Measurements from ENCODE around the gene GABPB2.
A peak's percentile ranks its signal among the peaks of the same experiment; 100 is the strongest.

Gene GABPB2

DNA sequence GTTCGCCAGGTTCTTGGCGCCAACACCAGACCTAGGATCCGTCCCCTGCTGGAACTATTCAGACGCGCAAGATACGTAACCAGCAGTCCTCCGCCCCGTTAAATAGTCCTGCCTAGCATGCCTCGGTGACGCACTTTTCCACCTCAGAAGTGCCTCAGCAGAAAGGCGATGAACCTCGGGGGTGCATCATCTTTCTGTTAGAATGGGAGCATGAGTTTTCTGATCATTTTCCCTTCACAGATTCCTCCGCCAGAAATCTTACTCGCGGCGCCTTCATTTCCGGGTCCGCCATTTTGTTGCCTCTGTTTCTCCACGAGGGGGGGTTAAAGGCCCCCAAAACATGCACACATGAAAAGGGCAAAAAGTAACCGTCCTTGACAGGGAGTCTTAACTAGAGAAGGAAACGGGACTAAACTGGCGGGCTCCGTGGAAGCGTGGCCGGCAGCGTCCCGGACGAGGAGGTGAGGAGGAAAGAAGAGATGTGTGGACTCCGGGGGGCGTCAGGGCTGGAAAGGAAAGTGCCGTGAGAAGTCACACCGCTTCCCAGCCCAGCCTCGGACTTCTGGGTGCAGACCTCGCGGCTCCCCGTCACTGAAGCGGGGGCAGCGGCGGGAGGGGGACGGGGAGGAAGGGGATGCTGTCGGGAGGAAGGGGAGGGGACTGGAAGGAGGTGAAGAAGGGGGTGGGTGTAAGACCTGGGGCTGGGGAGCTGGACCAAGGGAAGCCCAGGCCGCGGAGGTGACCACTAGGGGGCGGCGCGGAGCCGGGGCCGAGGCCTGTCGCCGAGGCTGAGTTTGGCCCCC is at the start of gene GABPB2:
GABPB2 (plus strand) TSS at position 288 of the 803 bp plus-strand sequence. CDS start 17,429 bp downstream, outside the sequence.
- peak; percentile 94 for DNase-seq

- peak; percentile 23 for DNase-seq
These were observed 45.9 kb upstream of the GABPB2 start for GRCh38 chr1:151024540-151025146.

DNA sequence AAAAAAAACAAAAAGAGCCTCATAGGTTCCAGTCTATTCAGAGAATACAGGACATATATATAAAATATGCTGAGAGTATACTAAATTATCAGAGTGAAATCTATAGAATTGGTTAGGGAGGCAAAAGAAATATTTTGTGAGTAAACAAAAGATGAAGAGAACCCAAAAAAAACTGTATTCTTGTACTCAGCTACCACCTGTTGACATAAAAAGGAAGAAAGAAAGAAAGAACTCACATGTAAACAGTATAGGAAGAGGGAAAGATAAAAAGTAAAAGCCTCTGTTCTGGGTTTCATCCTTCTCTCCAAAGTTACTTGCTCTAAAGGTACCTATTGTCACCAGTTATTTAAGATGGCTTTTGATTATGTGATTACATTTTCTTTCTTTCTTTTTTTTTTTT is 44.1 kb upstream of the GABPB2 start:
- no peak for DNase-seq

GRCh38 chr1:151032164-151032563 is 38.4 kb upstream of the GABPB2 start:
- DNase-seq: no peak

- no peak for DNase-seq
These were observed 35.4 kb upstream of the GABPB2 start for GRCh38 chr1:151035167-151035566.

- DNase-seq: no peak
These were observed 34.2 kb upstream of the GABPB2 start, which contains the start of gene BNIPL for GRCh38 chr1:151036356-151036755. Gene BNIPL, plus strand, starts transcription at chr1:151036586. Its CDS starts 140 bp downstream, at chr1:151036726.

DNA sequence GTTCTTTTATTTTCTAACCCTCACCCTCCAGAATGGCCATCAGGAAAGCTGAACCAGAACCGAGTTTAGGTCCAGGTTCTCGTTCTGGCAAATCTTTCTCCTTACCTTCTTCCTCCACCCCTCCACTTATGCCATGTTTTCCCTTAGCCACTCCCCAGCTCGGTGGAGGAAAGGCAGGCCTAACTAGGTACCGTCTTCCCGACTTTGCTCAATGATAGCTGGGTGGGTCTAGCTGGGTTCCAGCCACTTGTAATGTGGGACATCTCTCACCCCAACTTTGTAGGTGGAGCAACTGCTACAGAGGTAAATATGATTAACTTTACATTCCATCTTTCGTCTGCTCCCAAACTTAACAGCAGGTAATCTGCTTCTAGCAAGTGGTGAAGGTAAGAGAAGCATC is 33.5 kb upstream of the GABPB2 start:
- DNase-seq: no peak

- DNase-seq: no peak
These were observed 31.0 kb upstream of the GABPB2 start for GRCh38 chr1:151039521-151039920.

GRCh38 chr1:151043163-151043562 is 27.4 kb upstream of the GABPB2 start:
- no peak for DNase-seq

DNA sequence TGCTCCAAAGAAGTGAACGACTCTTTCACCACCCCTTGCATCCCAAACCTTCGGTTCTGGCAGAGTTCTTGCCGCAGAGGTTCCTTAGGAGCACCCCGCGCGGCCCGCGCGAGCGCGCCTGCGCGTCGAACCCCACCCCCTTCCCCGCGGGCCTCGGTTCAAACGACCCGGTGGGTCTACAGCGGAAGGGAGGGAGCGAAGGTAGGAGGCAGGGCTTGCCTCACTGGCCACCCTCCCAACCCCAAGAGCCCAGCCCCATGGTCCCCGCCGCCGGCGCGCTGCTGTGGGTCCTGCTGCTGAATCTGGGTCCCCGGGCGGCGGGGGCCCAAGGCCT is 23.0 kb upstream of the GABPB2 start, which contains the start of gene C1orf56:
C1orf56 (plus strand) TSS at position 161 of the 334 bp plus-strand sequence; CDS start at position 258, 97 bp downstream.
- DNase-seq: peak; percentile 32

- peak; percentile 24 for DNase-seq
These were observed 22.5 kb upstream of the GABPB2 start for GRCh38 chr1:151047925-151048644.

DNA sequence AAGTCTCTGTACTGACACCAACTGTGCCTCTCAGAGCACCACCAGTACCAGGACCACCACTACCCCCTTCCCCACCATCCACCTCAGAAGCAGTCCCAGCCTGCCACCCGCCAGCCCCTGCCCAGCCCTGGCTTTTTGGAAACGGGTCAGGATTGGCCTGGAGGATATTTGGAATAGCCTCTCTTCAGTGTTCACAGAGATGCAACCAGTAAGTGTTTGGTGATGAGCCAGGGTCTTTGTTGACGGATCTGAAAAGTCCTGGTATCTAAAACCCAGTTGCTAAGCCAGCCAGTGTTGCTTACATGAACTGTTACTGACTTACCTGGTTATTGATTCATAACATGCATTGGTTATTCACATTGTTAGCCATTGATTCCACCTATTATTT is 21.9 kb upstream of the GABPB2 start:
- no peak for DNase-seq

- DNase-seq: no peak
These were observed 21.1 kb upstream of the GABPB2 start for GRCh38 chr1:151049458-151049857.

- no peak for DNase-seq
These were observed 20.4 kb upstream of the GABPB2 start for GRCh38 chr1:151050051-151050688.

DNA sequence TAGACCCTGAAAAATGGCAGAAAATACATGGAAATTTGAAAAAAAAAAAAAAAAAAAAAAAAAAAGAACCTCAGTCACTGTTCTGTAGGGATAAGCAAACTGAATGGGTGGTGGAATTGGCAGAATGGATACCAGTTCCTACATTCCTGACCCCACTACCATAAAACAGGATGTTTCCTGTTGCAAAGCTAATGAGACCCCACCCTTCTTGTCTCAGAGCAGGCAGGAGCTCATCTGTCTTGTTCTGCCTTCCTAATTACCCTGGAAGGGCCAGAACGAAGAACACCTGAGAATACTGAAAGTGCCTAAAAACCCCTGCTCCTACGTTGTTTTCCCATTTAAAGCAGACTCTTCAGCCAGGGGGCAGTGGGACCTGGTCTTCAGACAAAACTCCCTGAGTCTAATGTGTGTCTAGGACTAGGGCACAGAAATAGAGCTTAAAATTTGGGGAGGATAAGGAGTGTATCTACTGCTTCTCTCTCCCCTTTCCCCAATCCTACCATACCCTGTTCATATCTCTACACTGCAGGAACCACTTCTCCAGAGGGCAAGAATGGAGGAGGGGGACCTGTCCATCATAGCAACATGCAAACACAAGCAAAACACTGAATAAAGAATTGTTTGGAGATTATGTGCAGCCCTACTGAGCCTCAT is 19.1 kb upstream of the GABPB2 start:
- DNase-seq: no peak

GRCh38 chr1:151054971-151055547 is 15.5 kb upstream of the GABPB2 start:
- DNase-seq: no peak

DNA sequence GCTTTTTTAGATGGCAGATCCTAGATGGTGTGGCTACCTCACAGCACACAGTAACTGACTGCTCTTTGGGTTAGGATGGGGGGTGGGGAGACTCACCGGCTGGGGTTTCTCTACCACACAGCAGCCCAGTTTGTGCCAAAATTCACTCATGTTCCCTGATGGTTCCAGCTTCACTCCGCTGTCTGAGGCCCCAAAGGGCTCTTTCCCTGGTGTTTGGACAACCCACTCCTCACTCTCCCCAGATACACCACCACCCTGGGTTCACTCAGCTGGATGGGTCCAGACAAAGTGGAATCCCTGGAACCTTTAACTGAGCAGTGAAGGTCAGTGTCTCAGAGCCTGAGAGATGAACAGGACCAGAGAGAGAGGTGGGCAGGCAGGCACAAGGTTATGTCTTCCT is 15.0 kb upstream of the GABPB2 start:
- DNase-seq: no peak

GRCh38 chr1:151056149-151056548 is 14.4 kb upstream of the GABPB2 start:
- DNase-seq: no peak

DNA sequence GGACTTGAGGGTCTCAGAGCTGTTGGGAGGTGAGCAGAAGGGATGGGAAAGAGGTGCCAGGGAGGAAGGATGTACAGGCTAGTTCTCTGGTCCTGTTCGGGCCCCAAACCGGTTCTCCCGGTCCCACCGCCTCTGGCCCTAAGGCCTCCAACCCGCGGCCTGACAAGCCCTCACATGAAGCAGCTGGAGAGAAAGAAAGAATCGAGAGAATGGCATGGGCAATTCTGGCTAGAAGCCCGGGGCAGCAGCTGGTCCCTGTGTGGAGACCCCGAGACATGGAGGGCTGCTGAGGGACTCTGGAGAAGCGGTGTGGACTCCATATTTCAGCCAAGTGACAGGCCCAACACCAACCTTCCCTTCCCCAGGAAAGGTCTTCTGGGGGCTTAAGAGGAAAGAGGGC is 11.9 kb upstream of the GABPB2 start:
- peak; percentile 15 for DNase-seq

DNA sequence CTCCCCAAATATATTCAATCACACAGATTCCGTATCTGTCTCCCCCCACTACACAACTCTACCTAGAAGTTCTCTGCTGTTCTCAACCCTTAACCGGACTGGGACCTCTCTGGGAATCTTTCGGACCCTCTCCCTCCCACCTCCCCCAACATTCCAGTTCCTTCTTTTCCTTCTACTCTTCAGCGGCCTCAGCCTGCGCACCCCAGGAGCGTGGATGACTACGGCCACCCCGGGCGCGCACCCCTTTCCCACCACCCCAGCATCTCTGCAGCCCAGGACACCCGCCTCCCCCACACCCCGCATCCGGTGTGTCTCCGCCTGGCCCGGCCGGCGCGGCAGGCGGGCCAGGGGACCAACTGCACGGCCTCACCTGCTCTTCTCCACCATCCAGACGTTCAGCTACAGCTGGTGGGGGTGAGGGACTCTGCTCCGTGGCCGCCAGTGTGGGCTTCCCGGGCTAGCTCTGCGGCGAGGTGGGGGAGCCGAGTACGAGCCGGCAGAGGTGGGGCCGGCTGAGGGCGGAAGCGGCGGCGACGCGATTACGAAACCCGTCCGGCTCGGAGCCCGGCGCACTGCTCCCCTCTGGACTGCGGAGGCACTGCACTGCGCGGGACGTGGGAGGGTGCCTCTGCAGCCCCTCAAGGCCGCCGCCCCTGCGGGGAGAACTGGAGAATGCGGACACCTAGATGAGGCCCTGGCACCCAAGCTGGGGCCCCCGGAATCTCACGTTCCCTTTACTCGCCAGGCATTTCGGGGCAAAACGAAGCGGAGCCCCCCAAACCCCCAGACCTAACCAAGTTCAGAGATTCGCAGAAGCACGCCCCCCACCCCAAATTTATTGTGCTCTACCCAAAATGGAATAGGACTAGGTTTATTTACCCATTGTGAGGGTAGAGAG is 11.2 kb upstream of the GABPB2 start, which contains the start of gene CDC42SE1:
CDC42SE1 (minus strand) TSS at position 514 of the 898 bp plus-strand sequence. CDS start 3,892 bp downstream, outside the sequence.
- peak; percentile 74 for DNase-seq

Measured in NCI-H446 treated with DMSO at 0.1 percent for 48 hours (cell line).